GM12874 (cell line): ENCODE results near the gene NCOA1.

Experiments
- TF ChIP-seq, protein P1 (sequence below): IDR thresholded peaks from 2 replicates; pipeline ENCODE4 v1.5.1; 2011; ENCODE audit warnings: low read depth, mild to moderate bottlenecking, control low read depth, low read length, moderate library complexity; ENCODE audit not compliant: insufficient read depth

Gene NCOA1

DNA sequence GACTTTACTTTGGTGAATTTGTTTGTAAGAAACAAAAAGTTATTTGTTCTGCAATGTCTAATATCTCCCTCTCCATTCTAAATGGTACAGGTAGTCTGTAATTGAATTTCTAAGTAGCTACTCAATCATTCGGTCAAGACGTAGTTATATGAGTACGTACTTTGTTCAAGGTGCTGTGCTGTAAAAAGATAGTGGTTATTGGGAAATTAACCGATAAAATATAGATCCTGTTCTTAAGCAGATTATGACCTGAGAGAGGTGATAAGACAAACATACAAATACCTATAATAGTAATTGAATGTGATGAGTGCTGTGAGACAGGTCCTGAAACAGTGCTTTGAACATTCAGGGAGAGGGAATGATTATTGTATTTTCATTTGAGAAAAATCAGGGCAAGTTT, 7.1 kb downstream of the NCOA1 start:
- TF ChIP-seq, protein P1, sequence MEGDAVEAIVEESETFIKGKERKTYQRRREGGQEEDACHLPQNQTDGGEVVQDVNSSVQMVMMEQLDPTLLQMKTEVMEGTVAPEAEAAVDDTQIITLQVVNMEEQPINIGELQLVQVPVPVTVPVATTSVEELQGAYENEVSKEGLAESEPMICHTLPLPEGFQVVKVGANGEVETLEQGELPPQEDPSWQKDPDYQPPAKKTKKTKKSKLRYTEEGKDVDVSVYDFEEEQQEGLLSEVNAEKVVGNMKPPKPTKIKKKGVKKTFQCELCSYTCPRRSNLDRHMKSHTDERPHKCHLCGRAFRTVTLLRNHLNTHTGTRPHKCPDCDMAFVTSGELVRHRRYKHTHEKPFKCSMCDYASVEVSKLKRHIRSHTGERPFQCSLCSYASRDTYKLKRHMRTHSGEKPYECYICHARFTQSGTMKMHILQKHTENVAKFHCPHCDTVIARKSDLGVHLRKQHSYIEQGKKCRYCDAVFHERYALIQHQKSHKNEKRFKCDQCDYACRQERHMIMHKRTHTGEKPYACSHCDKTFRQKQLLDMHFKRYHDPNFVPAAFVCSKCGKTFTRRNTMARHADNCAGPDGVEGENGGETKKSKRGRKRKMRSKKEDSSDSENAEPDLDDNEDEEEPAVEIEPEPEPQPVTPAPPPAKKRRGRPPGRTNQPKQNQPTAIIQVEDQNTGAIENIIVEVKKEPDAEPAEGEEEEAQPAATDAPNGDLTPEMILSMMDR, result no peak

DNA sequence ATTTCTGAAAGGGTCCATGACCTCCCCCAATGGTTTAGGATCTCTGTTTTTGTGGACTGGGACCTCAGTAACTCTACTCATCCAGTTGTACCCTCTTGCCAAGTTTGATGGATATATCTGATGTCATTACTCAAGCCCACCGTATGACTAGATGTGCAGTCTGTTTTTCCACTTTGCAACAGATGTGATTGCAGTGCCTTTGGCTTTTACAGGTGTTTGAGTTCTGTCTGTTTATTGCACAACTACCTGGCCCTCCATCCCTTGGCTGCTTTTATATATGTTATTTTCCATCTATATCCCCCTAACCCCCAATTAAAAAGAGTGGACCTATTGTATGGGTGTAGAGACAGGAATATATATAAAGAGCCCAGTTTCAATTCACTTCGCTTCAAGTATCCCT, 10.8 kb downstream of the NCOA1 start:
- TF ChIP-seq, protein P1, result no peak

DNA sequence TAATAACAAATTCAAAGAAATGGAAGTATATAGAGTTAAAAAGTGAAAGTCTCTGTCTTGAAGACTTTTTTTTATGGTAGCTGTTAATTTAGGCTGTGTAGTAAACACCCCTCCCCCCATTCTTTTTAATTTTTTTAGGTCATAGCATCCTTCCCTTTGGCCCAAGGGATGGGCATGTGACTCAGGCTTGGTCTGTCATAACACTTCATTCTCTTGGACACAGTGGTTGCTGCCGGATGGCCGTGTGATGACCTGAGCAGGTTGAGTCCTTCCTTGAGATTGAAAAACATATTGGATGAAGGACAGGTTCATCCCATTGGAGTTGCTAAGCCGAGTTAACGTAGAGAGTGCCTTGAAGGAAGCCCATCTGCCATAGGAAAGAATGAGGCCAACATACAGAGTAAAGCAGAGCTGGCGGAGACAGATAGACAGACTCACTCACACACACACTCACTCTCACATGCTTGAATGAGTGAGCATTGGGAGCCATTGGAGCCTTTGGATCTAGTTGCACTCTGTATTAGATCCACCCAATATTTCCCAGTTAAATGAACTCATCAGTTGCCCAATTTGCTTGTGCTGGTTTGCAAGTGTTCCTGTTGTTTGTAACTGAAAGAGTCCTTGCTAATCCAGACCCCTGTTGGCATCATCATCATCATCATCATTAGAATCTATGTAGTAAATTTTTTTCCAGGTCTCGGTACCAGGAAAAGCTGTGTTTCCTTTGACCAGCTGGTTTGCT, 14.7 kb downstream of the NCOA1 start:
- TF ChIP-seq, protein P1, result no peak

DNA sequence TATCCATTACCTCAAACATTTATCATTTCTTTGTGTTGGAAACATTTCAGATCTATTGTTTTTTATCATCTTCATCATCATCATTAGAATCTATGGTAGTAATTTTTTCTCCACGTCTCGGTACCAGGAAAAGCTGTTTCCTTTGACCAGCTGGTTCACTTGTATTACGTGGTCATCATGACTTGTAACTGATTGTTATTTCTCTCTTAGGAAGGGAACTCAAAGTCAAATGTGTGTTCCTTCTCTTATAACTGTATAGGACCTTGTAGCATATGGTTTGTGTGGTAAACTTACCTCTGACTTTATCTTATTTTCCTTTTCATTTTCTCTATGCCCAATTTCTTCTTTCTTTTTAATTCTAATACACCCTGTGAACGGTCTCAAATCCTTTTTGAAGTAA, 16.5 kb downstream of the NCOA1 start:
- TF ChIP-seq, protein P1, result no peak

DNA sequence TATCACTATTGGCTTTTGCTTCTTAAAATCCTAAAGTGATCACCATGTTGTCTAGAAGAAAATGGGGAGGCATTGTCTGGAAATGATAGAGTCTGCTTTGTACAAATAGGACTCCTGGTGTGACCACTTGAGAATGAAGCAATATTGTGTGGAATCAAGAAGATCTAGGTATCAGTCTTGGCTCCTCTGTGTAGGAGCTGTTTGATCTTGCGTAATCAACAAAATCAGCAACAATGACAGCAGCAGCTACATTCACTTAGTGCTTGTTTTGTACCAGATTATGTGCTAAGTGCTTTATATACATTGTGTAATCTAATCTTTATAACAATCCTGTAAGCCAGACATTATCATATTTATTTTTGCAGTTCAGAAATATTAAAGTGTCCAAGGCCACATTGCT, 17.8 kb downstream of the NCOA1 start:
- TF ChIP-seq, protein P1, result no peak

DNA sequence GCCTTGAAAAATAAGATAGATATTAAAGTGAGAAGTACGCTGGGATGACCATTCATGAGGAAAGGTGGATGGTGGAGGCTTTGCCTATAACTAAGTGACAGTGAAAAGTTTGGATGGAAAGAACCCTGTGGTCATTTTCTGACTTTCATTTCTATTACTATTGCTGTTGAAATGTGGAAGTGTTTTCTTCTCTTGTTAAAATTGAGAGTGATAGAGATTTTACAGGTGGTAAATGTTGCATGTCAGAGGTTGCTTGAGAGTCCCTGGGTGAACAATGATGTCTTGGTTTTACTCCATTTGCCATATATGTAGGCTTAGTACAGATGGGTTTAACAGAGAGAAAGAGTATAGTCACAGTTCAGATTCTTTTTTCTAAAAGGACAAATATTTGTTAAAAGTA, 18.4 kb downstream of the NCOA1 start:
- TF ChIP-seq, protein P1, result no peak

DNA sequence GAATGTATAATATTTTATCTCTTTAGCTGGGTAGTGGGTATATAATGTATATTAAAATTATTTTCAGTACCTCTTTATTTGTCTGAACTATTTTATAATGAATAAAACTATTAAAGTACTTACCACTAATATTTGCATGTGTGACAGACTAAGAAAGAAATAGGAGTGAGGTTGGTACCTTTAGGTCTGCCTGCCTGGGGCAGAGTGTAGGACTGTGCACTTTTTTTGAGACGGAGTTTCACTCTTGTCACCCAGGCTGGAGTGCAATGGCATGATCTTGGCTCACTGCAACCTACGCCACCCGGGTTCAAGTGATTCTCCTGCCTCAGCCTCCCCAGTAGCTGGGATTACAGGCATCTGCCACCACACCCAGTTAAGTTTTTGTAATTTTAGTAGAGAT, 18.8 kb downstream of the NCOA1 start:
- TF ChIP-seq, protein P1, result no peak

DNA sequence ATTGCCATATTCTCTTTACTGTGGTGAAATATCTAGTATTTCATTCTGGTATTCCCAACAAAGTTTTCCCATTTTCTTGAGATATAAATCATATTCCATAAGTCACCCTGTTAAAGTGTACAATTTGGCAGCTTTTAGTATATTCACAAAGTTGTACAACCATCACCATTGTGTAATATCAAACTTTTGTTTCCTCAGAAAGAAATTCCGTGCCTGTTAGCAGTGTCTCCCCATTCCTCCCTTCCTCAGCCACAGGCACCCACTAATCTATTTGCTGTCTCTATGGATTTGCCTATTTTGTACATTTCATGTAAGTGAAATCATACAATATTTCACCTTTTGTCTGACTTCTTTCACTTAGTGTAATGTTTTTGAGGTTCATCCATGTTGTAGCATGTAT, 19.7 kb downstream of the NCOA1 start:
- TF ChIP-seq, protein P1, result no peak
